Fibroblast of lung (primary cell): Measurements from ENCODE around the gene B4GALT7.

Source experiments
- CTCF ChIP-seq, 2 donors: IDR thresholded peaks in 1 of 2; conservative IDR thresholded peaks in 1 of 2; 1 replicate in 1 of 2; 2 replicates in 1 of 2; pipeline ENCODE4 v1.5.1; 2011 to 2012; ENCODE audit warnings: low read length in 2 of 2, control low read depth in 1 of 2, inconsistent platforms in 1 of 2, low read depth in 1 of 2, mild to moderate bottlenecking in 1 of 2
- EZH2 ChIP-seq: IDR thresholded peaks from 2 replicates; pipeline ENCODE4 v1.5.1; 2012; ENCODE audit warnings: low read length, control low read depth, mild to moderate bottlenecking; ENCODE audit errors: missing control alignments

DNA sequence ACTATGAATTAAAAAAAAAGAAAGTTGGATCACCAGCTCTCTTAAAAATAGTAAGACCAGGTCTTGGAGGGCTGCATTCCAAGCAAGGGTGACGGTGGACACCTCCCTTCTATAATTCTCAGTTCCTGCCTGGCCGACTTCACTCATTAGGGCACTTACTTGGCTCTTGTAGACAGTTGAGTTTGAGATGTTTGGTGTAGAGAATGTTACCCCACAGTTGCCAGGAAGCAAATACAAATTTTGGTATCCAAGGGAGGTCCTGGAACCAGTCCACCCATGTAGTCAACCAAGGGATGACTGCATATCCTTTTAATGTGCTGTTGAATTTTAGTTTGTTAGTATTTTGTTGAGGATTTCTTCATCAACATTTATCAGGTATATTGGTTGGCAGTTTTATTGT, 20.6 kb downstream of the B4GALT7 start:
- TF ChIP-seq CTCF (conservative IDR thresholded peaks at IDR 0.05 in 1 of 2, IDR thresholded peaks at IDR 0.05 in 1 of 2; ENCODE audit: low read depth in 1 of 2, low read length in 2 of 2) (no peak), EZH2 (no peak)
